ENCODE data around the gene TAF11. TPM values are rescaled to one million over a fixed set of nuclear protein-coding genes. Genes with fewer than 3 reads are reported as not detected.
"Not testable (repeated sequence)": the region's sequence is repeated elsewhere in the genome, so short reads cannot be mapped to it uniquely, and the experiment has no call there.

TAF11 gene
- total and polyA plus RNA-seq, 12 donors, result 16.3 to 50.2 (median 18.0) TPM

- intact Hi-C loops (cut with DNase I), result loop anchor here in 5 of 10 donors (5.0 to 10.0 kb wide), 7 partner anchors 72 to 260 kb away; partner anchors contain the start of genes TCP11 (in 2 of the 5) and SNRPC (in 1 of the 5)
- ATAC-seq (no peak), DNase-seq (no peak)
- peaks cover 3 to 30% (median 16%) of the 10 kb centered on the region in 9 donors for H3K4me1 ChIP-seq
- no peaks in the 10 kb centered on the region for H3K27me3 ChIP-seq
- peaks cover 0 to 5% (median 0%) of the 10 kb centered on the region in 11 donors for H3K9me3 ChIP-seq
- peaks cover 0 to 60% (median 4%) of the 10 kb centered on the region in 9 donors for H3K36me3 ChIP-seq
- 87 to 94% methylated on average over 2 of the region's 2 CpGs for WGBS, 2 donors
- H3K27ac ChIP-seq, result no peak overlapping the region
- no peak overlapping the region for H3K4me3 ChIP-seq
- TF ChIP-seq CTCF (IDR thresholded peaks at IDR 0.05), result no peak
Measured at GRCh38 chr6:34884996-34885395, 2.8 kb downstream of the TAF11 start.

DNA sequence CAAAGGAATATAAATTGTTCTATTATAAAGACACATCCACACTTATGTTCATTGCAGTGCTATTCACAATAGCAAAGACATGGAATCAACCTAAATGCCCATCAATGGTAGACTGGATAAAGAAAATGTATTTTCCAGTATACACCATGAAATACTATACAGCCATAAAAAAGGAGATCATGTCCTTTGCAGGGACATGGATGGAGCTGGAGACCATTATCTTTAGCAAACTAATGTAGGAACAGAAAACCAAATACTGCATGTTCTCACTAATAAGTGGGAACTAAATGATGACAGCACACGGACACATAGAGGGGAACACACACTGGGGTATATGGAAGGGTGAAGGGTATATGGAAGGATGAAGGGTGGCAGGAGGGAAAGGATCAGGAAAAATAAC lies 3.8 kb downstream of the TAF11 start:
- intact Hi-C loops (cut with DNase I), result loop anchor here in 2 of 10 donors (10.0 kb wide), 3 partner anchors 129 to 261 kb away; partner anchors contain the start of genes SNRPC (in 1 of the 2) and TCP11 (in 1 of the 2)
- not testable (repeated sequence) for H3K27ac ChIP-seq, DNase-seq, H3K27me3 ChIP-seq, H3K9me3 ChIP-seq, H3K4me3 ChIP-seq, ATAC-seq
- WGBS, 2 donors, result 92 to 100% methylated on average over 1 of the region's 1 CpG
- H3K4me1 ChIP-seq, result peaks cover 3 to 27% (median 14%) of the 10 kb centered on the region in 9 donors
- peaks cover 0 to 69% (median 10%) of the 10 kb centered on the region in 9 donors for H3K36me3 ChIP-seq

- Histone ChIP-seq H3K36me3 (peaks cover 0 to 100% (median 36%) of the 10 kb centered on the region in 9 donors), H3K9me3 (no peaks in the 10 kb centered on the region), H3K27ac (no peak overlapping the region), H3K4me1 (no peaks in the 10 kb centered on the region), H3K4me3 (no peak overlapping the region), H3K27me3 (no peaks in the 10 kb centered on the region)
- ATAC-seq (no peak), DNase-seq (no peak)
- intact Hi-C loops (cut with DNase I), result loop anchor here in 1 of 10 donors (10.0 kb wide), 1 partner anchor 367 kb away; no protein-coding TSS in a partner anchor
- no peak for TF ChIP-seq CTCF (IDR thresholded peaks at IDR 0.05)
- 93 to 96% methylated on average over 5 of the region's 5 CpGs for WGBS, 2 donors
Measured at GRCh38 chr6:34877869-34878485, 9.9 kb downstream of the TAF11 start.

- intact Hi-C loops (cut with DNase I), result loop anchor here in 1 of 10 donors (10.0 kb wide), 1 partner anchor 368 kb away; no protein-coding TSS in a partner anchor
- peaks cover 0 to 100% (median 44%) of the 10 kb centered on the region in 9 donors for H3K36me3 ChIP-seq
- no peaks in the 10 kb centered on the region for H3K27me3 ChIP-seq
Measured at GRCh38 chr6:34877259-34877658, 10.6 kb downstream of the TAF11 start.

More at GRCh38 chr6:34877259-34877658, 10.6 kb downstream of the TAF11 start:
- TF ChIP-seq CTCF (IDR thresholded peaks at IDR 0.05), result no peak
- DNase-seq (no peak), ATAC-seq (no peak)
- WGBS, 2 donors, result 95 to 98% methylated on average over 1 of the region's 1 CpG
- no peak overlapping the region for H3K4me3 ChIP-seq
- H3K4me1 ChIP-seq, result no peaks in the 10 kb centered on the region
- no peaks in the 10 kb centered on the region for H3K9me3 ChIP-seq
- no peak overlapping the region for H3K27ac ChIP-seq
